ENCODE data around the gene PRDX5.

- TF ChIP-seq, protein P1, sequence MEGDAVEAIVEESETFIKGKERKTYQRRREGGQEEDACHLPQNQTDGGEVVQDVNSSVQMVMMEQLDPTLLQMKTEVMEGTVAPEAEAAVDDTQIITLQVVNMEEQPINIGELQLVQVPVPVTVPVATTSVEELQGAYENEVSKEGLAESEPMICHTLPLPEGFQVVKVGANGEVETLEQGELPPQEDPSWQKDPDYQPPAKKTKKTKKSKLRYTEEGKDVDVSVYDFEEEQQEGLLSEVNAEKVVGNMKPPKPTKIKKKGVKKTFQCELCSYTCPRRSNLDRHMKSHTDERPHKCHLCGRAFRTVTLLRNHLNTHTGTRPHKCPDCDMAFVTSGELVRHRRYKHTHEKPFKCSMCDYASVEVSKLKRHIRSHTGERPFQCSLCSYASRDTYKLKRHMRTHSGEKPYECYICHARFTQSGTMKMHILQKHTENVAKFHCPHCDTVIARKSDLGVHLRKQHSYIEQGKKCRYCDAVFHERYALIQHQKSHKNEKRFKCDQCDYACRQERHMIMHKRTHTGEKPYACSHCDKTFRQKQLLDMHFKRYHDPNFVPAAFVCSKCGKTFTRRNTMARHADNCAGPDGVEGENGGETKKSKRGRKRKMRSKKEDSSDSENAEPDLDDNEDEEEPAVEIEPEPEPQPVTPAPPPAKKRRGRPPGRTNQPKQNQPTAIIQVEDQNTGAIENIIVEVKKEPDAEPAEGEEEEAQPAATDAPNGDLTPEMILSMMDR (conservative IDR thresholded peaks at IDR 0.05), result no peak
- TF ChIP-seq EZH2 (IDR thresholded peaks at IDR 0.05; ENCODE audit: low read depth), result no peak
These were observed 14.6 kb upstream of the PRDX5 start for GRCh38 chr11:64303109-64304031.

Measured in PC-9 (cell line).